GM21528 (cell line): ENCODE measurements around the gene TNFAIP2.

Experiments used
- ATAC-seq: cut with Tn5 transposase; IDR thresholded peaks from one replicate; pipeline ENCODE4 v1.9.1; 2021; ENCODE audit warnings: mild to moderate bottlenecking, moderate library complexity; ENCODE audit not compliant: unreplicated experiment, low FRiP score

TNFAIP2 gene

DNA sequence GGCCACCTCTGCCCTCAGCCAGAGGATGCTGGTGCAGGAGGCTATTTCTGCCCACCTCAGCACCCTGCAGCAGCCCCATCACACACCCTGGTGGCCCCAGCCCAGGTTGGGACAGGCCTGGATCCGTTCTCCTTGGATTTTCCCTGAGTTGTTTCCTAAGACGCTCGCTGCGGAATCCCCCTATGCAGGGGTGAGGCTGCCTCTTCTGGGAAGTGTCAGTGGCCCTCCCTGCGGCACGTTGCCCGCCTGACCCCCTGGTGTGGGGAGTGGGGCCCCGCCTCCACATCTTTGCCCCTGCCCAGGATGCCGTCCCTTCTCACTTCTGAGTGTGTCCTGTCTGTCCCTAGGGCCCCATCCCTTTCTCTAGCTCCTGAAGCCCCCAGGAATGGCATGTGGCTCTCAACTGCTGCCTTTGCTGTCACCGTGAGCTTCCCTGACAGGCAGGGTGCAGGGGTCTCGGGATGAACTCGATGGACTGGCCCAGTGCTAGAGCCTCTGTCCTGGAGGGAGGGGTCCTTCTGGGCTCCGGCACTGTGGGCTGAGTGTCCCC, 29.3 kb upstream of the TNFAIP2 start:
- no peak for ATAC-seq

DNA sequence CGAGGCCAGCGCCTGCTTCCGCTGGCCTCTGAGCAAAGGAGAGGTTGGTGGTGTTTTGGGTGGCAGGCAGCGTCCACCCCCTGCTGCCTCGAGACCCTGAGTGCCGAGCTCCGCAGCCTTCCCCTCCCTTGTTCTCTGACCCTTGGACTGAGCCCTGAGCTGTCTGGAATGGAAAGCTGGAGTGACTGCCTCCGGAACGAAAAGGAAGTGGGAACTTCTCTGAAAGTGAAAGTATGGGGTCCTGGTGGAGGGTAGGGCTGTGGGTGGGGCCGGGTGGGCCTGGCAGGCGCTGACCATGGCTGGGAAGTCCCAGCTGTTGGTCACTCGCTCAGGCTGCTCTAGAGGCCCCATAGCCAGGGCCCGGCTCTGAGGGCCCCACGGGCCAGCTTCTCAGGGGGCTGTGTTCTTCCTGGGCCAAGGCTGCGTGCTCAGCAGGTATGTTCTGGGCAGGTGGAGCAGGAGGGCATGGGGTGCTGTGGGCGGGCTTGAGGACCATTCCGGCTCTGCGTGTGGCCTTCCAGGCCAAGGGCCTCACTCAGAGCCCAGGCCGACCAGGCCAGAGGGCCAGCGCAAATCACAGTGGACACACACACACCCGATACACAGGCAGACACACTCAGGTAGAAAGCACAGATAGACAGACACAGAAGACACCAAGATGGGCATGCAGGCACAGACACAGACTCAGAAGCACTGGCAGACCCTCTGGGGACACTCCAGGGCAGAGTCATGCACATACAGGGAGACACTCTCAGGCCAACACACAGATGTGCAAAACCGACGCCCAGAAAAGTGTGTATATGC, 28.7 kb upstream of the TNFAIP2 start, which contains the start of gene EXOC3L4:
EXOC3L4 (plus strand) TSS at position 320 of the 804 bp plus-strand sequence. CDS start 5,495 bp downstream, outside the sequence.
- no peak for ATAC-seq

DNA sequence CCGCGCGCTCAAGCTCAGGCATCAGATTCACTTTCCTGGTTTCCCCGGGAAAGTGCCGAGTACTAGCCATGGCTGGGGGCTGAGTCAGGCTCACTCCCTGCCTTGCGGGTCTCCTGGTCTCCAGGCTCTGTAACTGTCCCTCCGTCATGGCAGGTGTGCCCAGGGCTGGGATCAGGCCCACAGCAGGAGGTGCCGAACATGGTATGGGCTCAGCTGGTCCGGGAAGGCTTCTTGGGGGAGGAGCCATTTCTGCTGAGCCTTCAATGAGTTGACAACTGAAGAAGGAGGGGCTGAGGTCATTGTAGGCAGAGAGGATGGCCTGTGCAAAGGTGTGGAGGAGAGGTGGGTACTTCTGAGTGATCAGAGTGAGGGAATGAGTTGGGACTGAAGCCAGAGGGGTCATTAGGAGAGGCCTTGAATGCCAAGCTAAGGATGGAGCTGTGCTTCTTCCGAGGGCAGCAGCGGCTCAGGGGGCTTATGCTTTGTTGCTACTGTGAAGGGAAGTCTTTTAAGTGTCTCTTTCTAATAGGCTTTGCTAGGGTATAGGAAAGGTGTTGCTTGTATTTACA, 28.0 kb upstream of the TNFAIP2 start:
- ATAC-seq = no peak

DNA sequence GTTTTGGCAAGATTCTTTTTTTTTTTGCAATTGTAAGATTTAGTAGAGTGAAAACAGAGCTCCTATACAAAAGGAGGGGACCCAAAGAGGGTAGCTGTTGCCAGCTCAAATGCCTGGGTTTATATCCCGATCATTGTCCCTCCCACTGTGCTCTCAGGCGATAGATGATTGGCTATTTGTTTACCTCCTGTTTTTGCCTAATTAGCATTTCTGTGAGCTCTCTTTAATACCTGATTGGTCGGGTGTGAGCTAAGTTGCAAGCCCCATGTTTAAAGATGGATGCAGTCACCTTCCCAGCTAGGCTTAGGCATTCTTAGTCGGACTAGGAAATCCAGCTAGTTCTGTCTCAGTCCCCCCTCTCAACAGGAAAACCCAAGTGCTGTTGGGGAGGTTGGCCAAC, 26.9 kb upstream of the TNFAIP2 start:
- no peak for ATAC-seq

DNA sequence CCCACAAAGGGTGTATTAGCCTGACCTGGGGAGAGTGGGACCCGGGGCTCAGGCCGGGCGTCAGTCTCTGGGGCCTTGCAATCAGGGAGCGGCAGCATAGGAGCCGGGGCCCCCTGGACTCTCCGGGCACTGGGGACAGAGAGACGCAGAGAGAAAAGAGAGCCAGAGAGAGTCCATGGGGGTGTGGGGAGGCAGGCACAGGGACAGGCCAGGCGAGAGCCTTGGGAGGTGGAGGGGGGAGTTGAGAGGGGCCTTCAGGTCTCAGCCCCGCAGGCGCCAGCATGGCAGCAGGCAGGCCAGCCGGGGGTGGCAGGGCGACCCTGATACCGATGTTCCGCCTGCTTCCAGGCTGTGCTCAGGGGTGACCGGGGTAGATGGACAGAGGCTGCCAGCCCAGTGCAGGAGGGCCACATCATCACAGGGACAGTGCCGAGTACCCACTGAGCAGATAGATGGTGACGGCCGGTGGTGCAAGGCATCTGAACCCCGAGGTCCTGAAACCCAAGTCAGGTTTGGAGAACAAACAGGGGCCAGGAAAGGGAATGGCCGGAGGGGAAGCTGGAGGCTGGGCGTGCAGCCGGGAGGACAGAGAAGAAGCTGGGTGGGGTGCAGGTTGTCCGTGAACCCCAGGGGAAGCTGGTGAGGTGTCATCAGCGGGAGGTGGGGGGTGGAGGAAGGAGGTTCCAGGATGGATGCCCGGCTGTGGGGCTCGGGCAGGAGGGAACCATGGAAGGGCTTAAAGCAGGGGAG, 25.8 kb upstream of the TNFAIP2 start:
- no peak for ATAC-seq

DNA sequence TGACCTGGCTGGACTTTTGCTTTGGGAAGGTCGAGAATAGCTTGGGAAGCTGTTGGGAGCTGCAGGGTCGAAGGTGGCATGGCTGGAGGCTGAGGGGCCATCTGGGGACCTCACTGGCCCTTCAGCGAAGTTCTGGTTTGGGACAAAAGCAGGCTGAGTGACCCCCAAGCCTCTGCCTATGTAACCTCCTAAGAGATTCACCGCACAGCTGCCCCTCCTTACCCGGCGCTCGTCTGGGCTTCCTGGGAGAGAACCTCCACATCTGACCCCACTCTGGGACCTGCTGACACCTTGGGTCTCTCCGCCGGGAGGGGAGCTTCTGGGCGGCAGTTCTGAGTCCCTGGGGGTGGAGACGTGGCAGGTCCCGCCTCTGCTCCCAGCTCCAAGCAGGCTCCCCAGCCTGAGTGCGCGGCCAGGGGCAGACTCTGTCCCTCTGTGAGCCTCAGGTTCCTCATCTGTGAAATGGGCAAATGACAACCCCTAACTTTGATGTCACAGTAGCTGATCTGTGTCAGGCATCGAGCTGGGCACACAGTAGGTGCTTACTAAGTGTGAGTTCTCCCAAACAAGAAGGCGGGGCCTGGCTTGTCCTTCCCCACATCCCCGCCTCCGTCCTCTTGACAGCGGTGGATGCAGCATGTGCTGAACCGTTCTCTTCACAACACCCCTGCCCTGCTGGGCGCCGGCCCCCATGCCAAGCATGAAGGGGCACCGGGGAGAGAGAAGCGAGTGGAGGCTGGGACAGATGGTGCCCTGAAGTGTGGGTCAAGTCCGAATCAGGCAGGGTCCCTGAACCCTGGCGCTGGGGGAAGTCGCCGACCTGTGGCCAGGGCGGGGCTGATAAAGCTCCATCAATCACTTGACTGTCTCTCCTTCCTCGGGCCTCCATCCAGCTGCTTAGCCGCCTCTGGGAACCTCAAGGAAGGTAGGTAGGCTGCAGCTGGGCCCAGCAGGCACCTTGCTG, 25.0 kb upstream of the TNFAIP2 start:
- ATAC-seq = no peak

DNA sequence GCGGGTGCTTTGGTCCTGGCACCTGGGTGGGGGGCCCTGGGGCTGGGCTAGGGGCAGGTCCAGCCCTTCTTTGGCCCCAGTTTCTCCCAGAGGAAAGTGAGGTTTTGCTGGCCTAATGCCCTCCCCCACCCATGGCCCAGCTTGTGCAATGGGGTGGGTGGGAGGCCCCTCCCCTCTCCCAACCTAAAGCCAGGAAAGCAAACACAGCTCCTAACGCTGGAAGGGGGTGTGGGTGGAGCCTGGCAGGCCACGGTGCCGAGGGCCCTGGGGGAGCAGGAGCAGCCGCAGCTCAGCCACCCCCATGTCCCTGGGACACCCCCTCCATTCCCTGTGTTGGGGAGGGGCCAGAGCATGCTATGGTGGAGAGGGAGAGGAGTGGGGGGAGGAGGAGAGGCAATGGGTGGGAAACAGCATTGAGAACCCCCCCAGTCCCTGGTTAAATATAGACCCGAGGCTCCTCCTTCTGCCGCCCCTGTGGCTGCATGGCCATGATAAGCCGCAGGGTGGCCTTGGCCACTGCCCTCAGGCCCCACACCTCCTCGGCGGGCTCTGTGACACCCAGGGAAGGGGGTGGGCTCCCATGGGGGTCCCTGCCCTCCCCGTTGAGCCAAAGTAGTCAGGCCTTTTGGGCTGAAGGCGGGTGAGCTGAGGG, 24.1 kb upstream of the TNFAIP2 start:
- no peak for ATAC-seq

DNA sequence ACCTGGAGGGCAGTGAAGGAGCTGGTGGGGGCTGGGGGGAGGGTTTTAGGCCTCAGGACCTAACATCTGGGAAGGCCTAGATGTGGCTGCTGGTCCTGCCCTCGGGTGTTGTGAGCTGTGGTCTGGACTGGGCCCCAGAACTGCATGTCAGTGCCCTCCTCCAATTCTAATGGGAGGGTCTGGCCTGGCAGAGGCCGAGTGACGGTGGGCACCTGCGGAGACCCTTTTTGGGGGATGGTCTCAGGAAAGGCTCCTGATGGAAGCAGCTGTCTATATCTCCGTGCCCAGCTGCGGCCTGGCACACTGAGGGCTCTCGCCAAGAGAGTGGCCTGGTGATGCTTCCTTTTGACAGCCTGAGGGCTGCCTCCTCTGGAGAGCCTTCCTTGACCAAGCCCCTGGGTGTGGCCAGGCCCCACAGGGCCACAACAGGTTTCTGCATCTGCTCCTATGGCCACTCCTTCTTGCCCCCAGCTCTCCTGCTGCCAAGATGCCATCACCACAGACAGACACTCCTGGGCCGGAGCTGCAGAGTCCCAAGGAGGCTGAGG, 23.5 kb upstream of the TNFAIP2 start:
- ATAC-seq = no peak

DNA sequence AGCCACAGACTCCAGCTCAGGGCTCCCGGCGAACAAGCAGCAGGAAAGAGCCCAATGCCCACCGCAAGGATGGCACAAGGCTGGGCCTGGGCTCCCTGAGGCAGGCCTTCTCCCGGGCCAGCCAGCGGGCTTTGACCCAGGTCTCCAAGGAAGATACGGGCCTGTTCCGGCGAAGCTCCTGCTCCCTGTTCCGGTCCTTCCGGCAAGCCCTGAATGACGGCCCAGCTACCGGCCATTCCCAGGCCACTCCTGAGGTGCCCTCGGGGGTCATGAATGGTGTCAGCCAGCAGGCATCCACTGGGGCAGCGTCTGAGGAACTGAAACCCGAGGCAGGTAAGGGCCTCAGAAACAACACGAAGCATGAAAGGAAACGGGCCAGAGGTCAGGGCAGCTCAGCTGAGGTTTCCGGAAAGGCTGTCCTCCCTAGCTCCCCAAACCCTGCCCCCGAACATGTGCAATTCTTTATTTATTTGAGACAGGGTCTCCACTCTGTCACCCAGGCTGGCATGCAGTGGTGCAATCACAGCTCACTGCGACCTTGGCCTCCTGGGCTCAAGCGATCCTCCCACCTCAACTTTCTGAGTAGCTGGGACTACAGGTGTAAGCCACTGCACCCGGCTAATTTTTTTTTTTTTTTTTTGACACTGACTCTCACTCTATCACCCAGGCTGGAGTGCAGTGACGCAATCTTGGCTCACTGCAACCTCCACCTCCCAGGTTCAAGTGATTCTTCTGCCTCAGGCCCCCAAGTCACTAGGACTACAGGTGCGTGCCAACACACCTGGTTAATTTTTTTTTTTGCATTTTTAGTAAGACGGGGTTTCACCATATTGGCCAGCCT, 22.8 kb upstream of the TNFAIP2 start:
- ATAC-seq = no peak

DNA sequence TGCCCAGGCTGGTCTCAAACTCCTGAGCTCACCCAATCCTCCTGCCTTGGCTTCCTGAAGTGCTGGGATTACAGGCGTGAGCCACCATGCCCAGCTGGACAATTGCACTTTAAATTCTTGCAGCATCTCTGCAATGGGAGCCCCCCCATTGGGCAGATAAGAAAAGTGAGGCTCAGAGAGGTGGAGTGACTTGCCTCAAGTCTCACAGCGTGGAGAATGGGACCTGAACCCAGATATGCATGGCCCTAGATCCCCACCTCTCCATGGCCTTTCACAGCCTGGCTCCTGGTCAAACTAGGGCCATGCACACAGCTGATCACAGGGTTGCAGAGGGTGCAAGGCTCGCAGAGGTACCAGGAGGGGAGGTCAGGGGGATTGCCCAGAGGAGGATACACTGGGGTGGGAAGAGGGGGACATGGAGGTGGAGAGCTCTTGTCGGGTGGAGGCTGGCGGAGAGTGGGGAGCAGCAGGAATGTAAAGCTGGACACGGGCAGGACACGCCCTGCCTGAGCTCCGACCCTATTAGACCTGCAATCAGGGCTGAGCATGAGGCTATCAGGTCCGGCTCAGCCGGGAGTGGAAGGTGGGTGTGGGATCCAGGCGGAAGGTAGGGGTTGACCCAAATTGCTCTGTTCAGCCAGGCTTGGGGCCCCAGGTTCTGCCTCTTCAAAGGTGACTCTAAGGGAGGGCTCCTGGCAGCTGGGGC, 21.9 kb upstream of the TNFAIP2 start:
- no peak for ATAC-seq

DNA sequence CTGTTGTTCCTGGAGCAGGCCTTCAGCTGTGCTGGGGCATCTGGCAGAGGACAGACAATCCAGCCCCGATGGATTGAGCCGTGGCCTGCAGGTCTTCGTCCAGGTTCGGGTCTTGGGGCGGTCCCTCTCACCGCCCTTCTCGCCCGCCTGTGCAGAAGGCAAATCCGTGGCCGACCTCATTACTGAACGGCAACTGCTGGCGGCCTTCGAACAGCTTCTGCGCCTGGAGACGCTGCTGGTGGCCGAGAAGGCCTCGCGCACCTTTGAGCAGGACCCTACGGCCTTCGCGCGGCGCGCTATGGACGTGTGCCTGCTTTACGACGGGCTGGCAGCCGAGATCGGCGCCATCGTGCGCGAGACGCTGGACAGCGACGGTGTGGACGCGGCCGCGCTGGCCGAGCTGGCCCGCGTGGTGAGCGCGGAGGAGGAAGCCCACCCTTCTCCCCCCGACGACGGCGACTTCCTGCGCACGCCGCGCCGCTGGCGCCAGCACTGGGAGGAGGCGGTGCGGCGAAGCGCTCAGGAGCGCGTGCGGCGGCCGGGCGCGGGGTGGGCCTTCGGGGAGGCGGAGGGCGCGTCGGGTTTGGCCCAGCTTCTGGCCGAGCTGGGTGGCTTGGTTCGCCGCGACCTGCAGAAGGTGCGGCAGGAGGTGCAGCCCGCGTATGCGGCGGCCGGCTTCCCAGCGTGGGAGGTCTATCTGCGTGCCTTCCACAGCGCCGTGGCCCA, 21.1 kb upstream of the TNFAIP2 start:
- no peak for ATAC-seq

DNA sequence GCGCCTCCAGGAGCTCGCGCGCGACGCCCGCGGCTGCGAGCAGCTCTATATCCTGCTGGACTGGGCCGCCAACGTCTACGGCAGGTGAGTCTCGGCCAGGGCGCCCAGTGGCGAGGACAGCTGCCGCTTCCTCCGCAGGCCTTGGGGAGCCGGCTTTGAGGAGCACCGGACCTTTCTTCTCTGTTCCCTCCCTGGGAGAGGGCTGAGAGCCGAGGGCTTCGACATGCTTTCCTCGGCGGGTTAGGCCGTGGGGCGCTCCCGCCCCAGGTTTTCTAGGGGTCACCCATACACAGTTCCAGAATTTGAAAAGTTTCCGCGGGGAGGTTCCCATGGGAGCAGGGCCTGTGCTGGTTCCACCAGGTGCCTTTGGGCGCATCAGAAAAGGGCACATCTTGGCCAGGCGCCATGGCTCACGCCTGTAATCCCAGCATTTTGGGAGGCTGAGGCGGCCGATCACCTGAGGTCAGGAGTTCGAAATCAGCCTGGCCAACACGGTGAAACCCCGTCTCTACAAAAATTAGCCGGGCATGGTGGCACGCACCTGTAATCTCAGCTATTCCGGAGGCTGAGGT, 20.5 kb upstream of the TNFAIP2 start:
- ATAC-seq = no peak

DNA sequence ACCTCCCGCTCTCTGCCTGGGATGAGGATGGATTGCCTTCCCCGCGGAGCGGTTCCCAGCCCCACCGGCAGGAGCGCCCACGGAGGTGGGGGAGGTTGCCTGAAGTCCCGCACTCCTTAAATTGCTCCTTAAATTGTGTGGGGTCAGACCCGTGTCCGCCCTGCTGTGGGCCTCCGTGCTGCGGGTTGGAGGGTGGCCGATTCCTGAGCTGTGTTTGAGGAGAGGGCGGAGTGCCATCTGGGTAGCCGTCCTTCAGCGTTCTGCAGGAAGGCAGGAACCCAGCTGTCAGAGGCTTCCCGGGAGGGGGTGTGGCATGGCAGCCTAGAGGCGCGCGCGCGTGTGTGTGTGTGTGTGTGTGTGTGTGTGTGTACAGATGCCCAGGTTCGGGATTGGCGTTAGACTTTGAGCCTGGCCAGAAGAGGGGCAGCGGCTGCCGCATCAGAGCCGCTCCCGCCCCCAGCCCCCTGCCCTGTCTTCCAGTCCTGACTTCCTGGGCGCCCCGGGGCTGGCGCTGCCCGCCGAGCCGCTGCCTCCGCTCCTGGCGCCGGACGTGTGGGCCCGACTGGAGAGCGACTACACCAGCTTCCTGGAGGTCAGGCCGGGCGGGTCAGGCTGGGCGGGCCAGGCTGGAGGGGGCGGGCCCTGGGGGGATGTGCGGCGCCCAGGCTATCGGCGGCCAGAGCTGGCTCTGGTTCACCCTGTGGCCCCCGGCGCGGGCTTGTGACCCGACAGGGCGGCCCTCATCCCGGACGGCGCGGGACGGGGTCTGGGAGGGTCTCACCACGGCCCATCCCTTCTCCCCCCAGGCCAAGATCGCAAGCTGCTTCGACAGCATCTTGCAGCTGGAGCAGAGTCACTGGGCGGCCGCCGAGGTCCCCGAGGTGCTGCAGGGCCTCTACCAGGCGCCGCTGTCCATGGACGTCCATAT, 19.5 kb upstream of the TNFAIP2 start:
- ATAC-seq = no peak

DNA sequence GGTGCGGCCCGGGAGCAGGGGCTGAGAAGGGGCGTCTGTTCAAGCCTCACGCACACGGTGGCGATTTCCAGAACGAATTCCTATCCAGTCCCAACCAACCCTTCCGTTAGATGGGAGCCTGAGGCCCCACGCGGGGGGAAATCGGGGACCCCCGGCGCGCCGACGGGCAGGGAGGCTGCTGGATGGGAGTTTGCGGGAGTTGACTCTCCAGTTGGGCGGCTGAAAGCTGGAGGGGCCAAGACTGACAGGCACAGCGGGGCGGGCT, 18.9 kb upstream of the TNFAIP2 start:
- ATAC-seq = no peak

DNA sequence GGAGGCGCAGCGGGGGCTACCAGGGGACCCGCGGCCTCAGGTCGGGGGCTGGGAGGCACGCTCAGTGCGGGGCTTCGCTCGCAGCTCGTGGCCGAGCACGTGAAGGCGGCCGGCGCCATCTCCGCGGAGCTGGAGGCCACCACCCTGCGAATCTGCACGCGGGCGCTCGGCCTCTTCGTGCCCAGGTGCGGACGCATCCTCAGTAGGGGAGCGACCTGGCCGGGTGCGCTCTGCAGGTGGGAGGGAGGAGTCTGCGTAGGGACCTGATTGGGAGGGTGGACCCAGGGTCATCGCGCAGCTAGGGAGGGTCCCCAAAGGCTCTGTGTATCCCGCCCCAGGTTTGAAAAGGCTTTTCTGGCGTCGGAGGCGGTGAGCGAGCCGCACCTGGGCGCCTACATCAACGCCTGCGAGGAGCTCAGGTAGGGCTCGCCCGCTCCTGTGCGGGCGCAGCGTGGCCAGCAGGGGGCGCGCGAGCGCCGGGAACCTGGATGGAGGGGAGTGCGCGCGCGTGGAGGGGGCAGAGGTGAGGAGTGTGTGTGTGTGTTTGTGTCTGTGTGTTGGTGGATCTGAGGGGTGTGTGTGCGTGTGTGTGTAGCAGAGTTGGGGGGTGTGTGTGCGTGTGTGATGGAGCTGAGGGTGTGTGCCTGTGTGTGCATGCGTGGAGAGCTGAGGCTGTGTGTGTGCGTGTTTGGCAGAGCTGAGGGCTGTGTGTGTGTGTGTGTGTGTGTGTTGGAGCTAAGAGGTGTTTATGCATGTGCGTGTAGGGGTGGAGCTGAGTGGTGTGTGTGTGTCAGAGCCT, 18.4 kb upstream of the TNFAIP2 start:
- ATAC-seq = no peak
